Measurements from ENCODE around the gene RAD52.

The RAD52 gene

GRCh38 chr12:916712-917445 lies 32.6 kb downstream of the RAD52 start:
- no peak for DNase-seq (ENCODE audit: low read depth in 2 of 2)
- TF ChIP-seq, protein P1, sequence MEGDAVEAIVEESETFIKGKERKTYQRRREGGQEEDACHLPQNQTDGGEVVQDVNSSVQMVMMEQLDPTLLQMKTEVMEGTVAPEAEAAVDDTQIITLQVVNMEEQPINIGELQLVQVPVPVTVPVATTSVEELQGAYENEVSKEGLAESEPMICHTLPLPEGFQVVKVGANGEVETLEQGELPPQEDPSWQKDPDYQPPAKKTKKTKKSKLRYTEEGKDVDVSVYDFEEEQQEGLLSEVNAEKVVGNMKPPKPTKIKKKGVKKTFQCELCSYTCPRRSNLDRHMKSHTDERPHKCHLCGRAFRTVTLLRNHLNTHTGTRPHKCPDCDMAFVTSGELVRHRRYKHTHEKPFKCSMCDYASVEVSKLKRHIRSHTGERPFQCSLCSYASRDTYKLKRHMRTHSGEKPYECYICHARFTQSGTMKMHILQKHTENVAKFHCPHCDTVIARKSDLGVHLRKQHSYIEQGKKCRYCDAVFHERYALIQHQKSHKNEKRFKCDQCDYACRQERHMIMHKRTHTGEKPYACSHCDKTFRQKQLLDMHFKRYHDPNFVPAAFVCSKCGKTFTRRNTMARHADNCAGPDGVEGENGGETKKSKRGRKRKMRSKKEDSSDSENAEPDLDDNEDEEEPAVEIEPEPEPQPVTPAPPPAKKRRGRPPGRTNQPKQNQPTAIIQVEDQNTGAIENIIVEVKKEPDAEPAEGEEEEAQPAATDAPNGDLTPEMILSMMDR (IDR thresholded peaks at IDR 0.05; ENCODE audit: low read depth, low read length) = no peak
- H3K4me3 ChIP-seq (replicated peaks in 1 of 2; ENCODE audit: low read depth in 2 of 2, low read length in 2 of 2) = no peak overlapping the region

GRCh38 chr12:916240-916639 lies 33.3 kb downstream of the RAD52 start:
- TF ChIP-seq, protein P1 (IDR thresholded peaks at IDR 0.05; ENCODE audit: low read depth, low read length) = no peak
- H3K4me3 ChIP-seq (replicated peaks in 1 of 2; ENCODE audit: low read depth in 2 of 2, low read length in 2 of 2) = no peak overlapping the region
- DNase-seq (ENCODE audit: low read depth in 2 of 2) = no peak

DNA sequence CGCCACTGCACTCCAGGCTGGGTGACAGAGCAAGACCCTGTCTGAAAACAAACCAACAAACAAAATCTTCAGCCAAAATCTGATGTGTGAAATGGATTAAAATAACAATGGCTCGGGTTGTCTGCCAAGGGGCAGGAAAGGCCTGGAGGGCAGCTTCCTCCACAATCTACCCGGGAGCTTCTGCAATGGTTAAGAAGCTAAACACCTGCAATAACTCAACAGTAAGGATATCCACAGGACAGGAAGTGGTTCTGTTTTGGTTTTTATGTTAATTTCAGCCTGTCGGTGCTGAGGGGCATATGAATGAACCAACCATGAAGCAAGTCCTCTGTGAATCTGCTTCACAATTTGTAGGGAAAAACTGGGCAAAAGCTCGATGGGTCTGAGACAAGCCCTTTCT lies 34.4 kb downstream of the RAD52 start:
- no peak overlapping the region for H3K4me3 ChIP-seq (replicated peaks in 1 of 2; ENCODE audit: low read depth in 2 of 2, low read length in 2 of 2)
- TF ChIP-seq, protein P1 (IDR thresholded peaks at IDR 0.05; ENCODE audit: low read depth, low read length) = no peak
- no peak for DNase-seq (ENCODE audit: low read depth in 2 of 2)

DNA sequence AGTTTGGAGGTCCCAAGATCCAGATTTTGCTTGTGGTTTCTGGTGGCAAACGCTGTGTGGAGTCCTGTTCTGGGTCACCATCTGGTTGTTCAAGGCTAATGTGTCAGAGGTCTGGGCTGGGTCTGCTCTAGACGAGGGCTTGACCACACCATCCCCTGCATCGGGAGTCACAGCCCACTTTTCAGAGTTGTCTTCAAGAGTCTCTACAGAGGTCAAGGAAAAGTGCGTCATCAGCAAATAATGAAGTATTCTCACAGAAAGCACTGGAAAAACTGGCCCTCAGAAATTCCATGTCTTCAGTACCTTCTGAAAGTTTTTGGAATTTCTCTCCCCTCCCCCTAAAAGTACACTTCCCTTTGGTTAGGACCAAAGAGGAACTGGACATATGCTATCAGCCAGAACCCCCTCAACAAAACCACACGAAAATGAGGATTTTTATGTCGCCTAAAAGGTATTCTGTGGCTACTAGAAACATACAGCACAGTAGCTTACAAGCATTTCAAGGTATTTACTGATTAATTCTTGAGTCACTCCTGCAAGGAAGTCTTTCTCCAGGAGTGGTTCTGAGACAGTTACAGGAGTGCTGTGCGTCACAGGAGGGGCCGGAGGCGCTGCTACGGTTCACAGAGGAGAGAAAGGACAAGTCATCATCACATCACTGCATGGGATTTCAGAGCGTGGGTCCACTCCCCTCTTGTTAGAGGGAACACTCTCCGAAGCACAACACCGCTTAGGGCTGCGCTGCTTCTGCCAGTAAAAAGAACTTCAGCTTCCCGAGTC lies 35.4 kb downstream of the RAD52 start:
- TF ChIP-seq, protein P1 (IDR thresholded peaks at IDR 0.05; ENCODE audit: low read depth, low read length) = no peak
- peak; percentile 25 to 87 for DNase-seq (ENCODE audit: low read depth in 2 of 2)
- no peak overlapping the region for H3K4me3 ChIP-seq (replicated peaks in 1 of 2; ENCODE audit: low read depth in 2 of 2, low read length in 2 of 2)

GRCh38 chr12:912466-913235 lies 36.8 kb downstream of the RAD52 start:
- no peak for DNase-seq (ENCODE audit: low read depth in 2 of 2)
- TF ChIP-seq, protein P1 (IDR thresholded peaks at IDR 0.05; ENCODE audit: low read depth, low read length) = no peak
- H3K4me3 ChIP-seq (replicated peaks in 1 of 2; ENCODE audit: low read depth in 2 of 2, low read length in 2 of 2) = no peak overlapping the region

DNA sequence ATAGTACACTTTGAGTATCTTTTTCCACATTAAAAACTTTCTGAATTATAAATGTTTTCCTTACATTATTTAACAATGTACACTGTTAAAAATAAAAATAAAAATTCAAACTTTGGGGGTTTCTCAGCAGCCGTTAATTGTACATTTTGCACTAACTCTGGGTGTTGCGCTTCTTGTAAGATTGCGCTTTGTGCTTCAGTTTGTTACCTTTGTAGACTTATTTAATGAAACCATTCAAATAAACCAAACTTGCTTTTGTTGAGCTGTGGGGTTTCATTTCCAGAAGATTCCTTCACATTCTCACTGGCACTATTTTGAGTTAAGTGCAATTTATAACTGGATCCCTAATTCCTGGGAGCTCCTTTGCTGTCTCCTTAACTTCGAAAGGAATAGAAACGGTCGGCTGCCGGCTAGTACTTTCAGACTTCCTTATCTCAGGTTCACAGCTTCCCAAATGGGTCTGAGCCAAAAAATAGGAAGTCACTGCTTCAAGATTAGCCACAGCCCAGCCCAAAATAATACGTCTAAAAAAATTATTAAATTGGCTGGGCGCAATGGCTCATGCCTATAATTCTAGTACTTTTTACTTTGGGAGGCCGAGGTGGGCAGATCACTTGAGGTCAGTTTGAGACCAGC lies 38.2 kb downstream of the RAD52 start:
- peak in 1 of 2 donors; percentile 19 for DNase-seq (ENCODE audit: low read depth in 2 of 2)
- TF ChIP-seq, protein P1 (IDR thresholded peaks at IDR 0.05; ENCODE audit: low read depth, low read length) = no peak
- H3K4me3 ChIP-seq (replicated peaks in 1 of 2; ENCODE audit: low read depth in 2 of 2, low read length in 2 of 2) = no peak overlapping the region
